Measurements from ENCODE around the gene PYGM. TPM values are rescaled to one million over a fixed set of nuclear protein-coding genes. Genes with fewer than 3 reads are reported as not detected.

Gene PYGM
- total and polyA plus RNA-seq, 2 donors = 1.0 to 3.5 TPM

- Histone ChIP-seq H3K27me3 (ENCODE audit: control insufficient read depth in 2 of 2, insufficient read depth in 1 of 2, low read length in 1 of 2) (no peaks in the 10 kb centered on the region), H3K27ac (ENCODE audit: low read depth in 1 of 2, low read length in 1 of 2) (no peak overlapping the region), H3K9me3 (ENCODE audit: control insufficient read depth in 2 of 2, insufficient read depth in 1 of 2, low read length in 1 of 2) (peaks cover 0 to 4% of the 10 kb centered on the region in 2 donors), H3K36me3 (ENCODE audit: control insufficient read depth in 2 of 2, insufficient read depth in 2 of 2, low read length in 1 of 2) (peaks cover 2 to 16% of the 10 kb centered on the region in 2 donors), H3K4me1 (ENCODE audit: control insufficient read depth in 2 of 2, insufficient read depth in 2 of 2, low read length in 2 of 2) (peaks cover 0 to 11% of the 10 kb centered on the region in 2 donors), H3K4me3 (ENCODE audit: low read length in 2 of 2) (no peak overlapping the region)
- 99% methylated on average over 9 of the region's 9 CpGs for WGBS
- DNase-seq (ENCODE audit: low read depth in 6 of 9, low spot score in 9 of 9) = no peak
Measured at GRCh38 chr11:64751580-64751979, 8.2 kb downstream of the PYGM start.

DNA sequence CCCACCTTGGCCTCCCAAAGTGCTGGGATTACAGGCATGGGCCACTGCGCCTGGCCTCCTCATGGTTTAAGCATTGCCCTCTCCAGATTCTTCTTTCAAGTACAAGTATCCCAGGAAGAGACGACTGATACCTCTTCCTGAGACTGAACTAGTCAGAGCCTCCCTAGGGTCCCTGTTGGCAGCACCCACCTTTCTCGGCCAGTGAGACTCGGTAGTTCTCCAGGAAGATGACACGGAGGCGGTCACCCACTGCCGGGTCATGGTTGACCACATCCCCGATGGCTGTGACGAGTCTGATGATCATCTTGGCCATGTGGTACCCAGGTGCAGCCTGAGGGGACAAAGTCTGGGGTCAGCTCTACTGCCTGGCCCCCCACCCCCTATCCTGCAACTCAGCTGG, 8.6 kb downstream of the PYGM start:
- Histone ChIP-seq H3K9me3 (ENCODE audit: control insufficient read depth in 2 of 2, insufficient read depth in 1 of 2, low read length in 1 of 2) (peaks cover 0 to 7% of the 10 kb centered on the region in 2 donors), H3K36me3 (ENCODE audit: control insufficient read depth in 2 of 2, insufficient read depth in 2 of 2, low read length in 1 of 2) (peaks cover 2 to 16% of the 10 kb centered on the region in 2 donors), H3K4me1 (ENCODE audit: control insufficient read depth in 2 of 2, insufficient read depth in 2 of 2, low read length in 2 of 2) (peaks cover 4 to 16% of the 10 kb centered on the region in 2 donors), H3K4me3 (ENCODE audit: low read length in 2 of 2) (no peak overlapping the region), H3K27me3 (ENCODE audit: control insufficient read depth in 2 of 2, insufficient read depth in 1 of 2, low read length in 1 of 2) (no peaks in the 10 kb centered on the region), H3K27ac (ENCODE audit: low read depth in 1 of 2, low read length in 1 of 2) (no peak overlapping the region)
- DNase-seq (ENCODE audit: low read depth in 6 of 9, low spot score in 9 of 9) = no peak
- 97% methylated on average over 9 of the region's 9 CpGs for WGBS

GRCh38 chr11:64750361-64751054, 9.3 kb downstream of the PYGM start:
- no peak overlapping the region for H3K4me3 ChIP-seq (ENCODE audit: low read length in 2 of 2)
- H3K9me3 ChIP-seq (ENCODE audit: control insufficient read depth in 2 of 2, insufficient read depth in 1 of 2, low read length in 1 of 2) = peaks cover 0 to 7% of the 10 kb centered on the region in 2 donors
- DNase-seq (ENCODE audit: low read depth in 6 of 9, low spot score in 9 of 9) = no peak
- peaks cover 5 to 22% of the 10 kb centered on the region in 2 donors for H3K4me1 ChIP-seq (ENCODE audit: control insufficient read depth in 2 of 2, insufficient read depth in 2 of 2, low read length in 2 of 2)
- peaks cover 2 to 16% of the 10 kb centered on the region in 2 donors for H3K36me3 ChIP-seq (ENCODE audit: control insufficient read depth in 2 of 2, insufficient read depth in 2 of 2, low read length in 1 of 2)
- H3K27me3 ChIP-seq (ENCODE audit: control insufficient read depth in 2 of 2, insufficient read depth in 1 of 2, low read length in 1 of 2) = no peaks in the 10 kb centered on the region
- 95% methylated on average over 13 of the region's 13 CpGs for WGBS
- no peak overlapping the region for H3K27ac ChIP-seq (ENCODE audit: low read depth in 1 of 2, low read length in 1 of 2)

- Histone ChIP-seq H3K9me3 (ENCODE audit: control insufficient read depth in 2 of 2, insufficient read depth in 1 of 2, low read length in 1 of 2) (peaks cover 0 to 7% of the 10 kb centered on the region in 2 donors), H3K4me3 (ENCODE audit: low read length in 2 of 2) (no peak overlapping the region), H3K27ac (ENCODE audit: low read depth in 1 of 2, low read length in 1 of 2) (no peak overlapping the region), H3K4me1 (ENCODE audit: control insufficient read depth in 2 of 2, insufficient read depth in 2 of 2, low read length in 2 of 2) (peaks cover 11 to 40% of the 10 kb centered on the region in 2 donors), H3K27me3 (ENCODE audit: control insufficient read depth in 2 of 2, insufficient read depth in 1 of 2, low read length in 1 of 2) (peaks cover 0 to 15% of the 10 kb centered on the region in 2 donors), H3K36me3 (ENCODE audit: control insufficient read depth in 2 of 2, insufficient read depth in 2 of 2, low read length in 1 of 2) (peaks cover 2 to 6% of the 10 kb centered on the region in 2 donors)
- 96% methylated on average over 15 of the region's 15 CpGs for WGBS
- no peak for DNase-seq (ENCODE audit: low read depth in 6 of 9, low spot score in 9 of 9)
Measured at GRCh38 chr11:64747961-64748665, 11.7 kb downstream of the PYGM start.

- Histone ChIP-seq H3K27ac (ENCODE audit: low read depth in 1 of 2, low read length in 1 of 2) (peak overlapping the region; percentile 71 to 96), H3K36me3 (ENCODE audit: control insufficient read depth in 2 of 2, insufficient read depth in 2 of 2, low read length in 1 of 2) (peaks cover 0 to 2% of the 10 kb centered on the region in 2 donors), H3K4me1 (ENCODE audit: control insufficient read depth in 2 of 2, insufficient read depth in 2 of 2, low read length in 2 of 2) (peaks cover 18 to 56% of the 10 kb centered on the region in 2 donors), H3K9me3 (ENCODE audit: control insufficient read depth in 2 of 2, insufficient read depth in 1 of 2, low read length in 1 of 2) (peaks cover 0 to 7% of the 10 kb centered on the region in 2 donors), H3K27me3 (ENCODE audit: control insufficient read depth in 2 of 2, insufficient read depth in 1 of 2, low read length in 1 of 2) (peaks cover 0 to 31% of the 10 kb centered on the region in 2 donors), H3K4me3 (ENCODE audit: low read length in 2 of 2) (no peak overlapping the region)
- 82% methylated on average over 10 of the region's 10 CpGs for WGBS
- no peak for DNase-seq (ENCODE audit: low read depth in 6 of 9, low spot score in 9 of 9)
Measured at GRCh38 chr11:64746486-64746885, 13.3 kb downstream of the PYGM start.

- Histone ChIP-seq H3K27ac (ENCODE audit: low read depth in 1 of 2, low read length in 1 of 2) (peak overlapping the region; percentile 96 to 98), H3K4me1 (ENCODE audit: control insufficient read depth in 2 of 2, insufficient read depth in 2 of 2, low read length in 2 of 2) (peaks cover 18 to 56% of the 10 kb centered on the region in 2 donors), H3K9me3 (ENCODE audit: control insufficient read depth in 2 of 2, insufficient read depth in 1 of 2, low read length in 1 of 2) (peaks cover 0 to 7% of the 10 kb centered on the region in 2 donors), H3K27me3 (ENCODE audit: control insufficient read depth in 2 of 2, insufficient read depth in 1 of 2, low read length in 1 of 2) (peaks cover 0 to 36% of the 10 kb centered on the region in 2 donors), H3K4me3 (ENCODE audit: low read length in 2 of 2) (peak overlapping the region; percentile 80 to 84), H3K36me3 (ENCODE audit: control insufficient read depth in 2 of 2, insufficient read depth in 2 of 2, low read length in 1 of 2) (peaks cover under 1 to 6% of the 10 kb centered on the region in 2 donors)
- under 1% methylated on average over 52 of the region's 52 CpGs for WGBS
- DNase-seq (ENCODE audit: low read depth in 6 of 9, low spot score in 9 of 9) = peak; percentile 70 to 95 (median 83)
Measured at GRCh38 chr11:64745521-64746328, 14.0 kb downstream of the PYGM start.

DNA sequence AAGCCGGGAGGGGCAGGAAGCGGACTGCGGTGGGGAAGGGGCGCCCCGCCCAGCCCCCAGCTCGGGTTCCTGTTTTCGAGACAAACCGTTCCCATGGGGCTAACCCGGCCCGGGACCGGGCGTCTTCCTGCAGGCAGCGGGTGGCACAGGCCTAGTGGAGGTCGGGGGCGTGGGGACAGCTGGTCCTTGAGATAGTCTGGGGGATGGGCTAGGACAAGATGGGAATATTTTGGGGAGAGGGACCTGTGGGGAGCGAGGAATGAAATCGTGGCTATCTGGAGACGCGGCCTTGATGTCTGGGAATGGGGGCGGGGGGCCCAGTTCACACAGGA, 14.6 kb downstream of the PYGM start:
- Histone ChIP-seq H3K9me3 (ENCODE audit: control insufficient read depth in 2 of 2, insufficient read depth in 1 of 2, low read length in 1 of 2) (peaks cover 0 to 7% of the 10 kb centered on the region in 2 donors), H3K4me3 (ENCODE audit: low read length in 2 of 2) (peak overlapping the region; percentile 80 to 84), H3K36me3 (ENCODE audit: control insufficient read depth in 2 of 2, insufficient read depth in 2 of 2, low read length in 1 of 2) (peaks cover 3 to 11% of the 10 kb centered on the region in 2 donors), H3K4me1 (ENCODE audit: control insufficient read depth in 2 of 2, insufficient read depth in 2 of 2, low read length in 2 of 2) (peaks cover 18 to 56% of the 10 kb centered on the region in 2 donors), H3K27me3 (ENCODE audit: control insufficient read depth in 2 of 2, insufficient read depth in 1 of 2, low read length in 1 of 2) (peaks cover 0 to 36% of the 10 kb centered on the region in 2 donors), H3K27ac (ENCODE audit: low read depth in 1 of 2, low read length in 1 of 2) (peak overlapping the region; percentile 96 to 98)
- under 1% methylated on average over 20 of the region's 20 CpGs for WGBS
- DNase-seq (ENCODE audit: low read depth in 6 of 9, low spot score in 9 of 9) = peak; percentile 43 to 92 (median 73)

GRCh38 chr11:64744544-64745188, 15.1 kb downstream of the PYGM start:
- WGBS = under 1% methylated on average over 88 of the region's 89 CpGs
- H3K4me1 ChIP-seq (ENCODE audit: control insufficient read depth in 2 of 2, insufficient read depth in 2 of 2, low read length in 2 of 2) = peaks cover 18 to 56% of the 10 kb centered on the region in 2 donors
- DNase-seq (ENCODE audit: low read depth in 6 of 9, low spot score in 9 of 9) = peak in 2 of 9 donors; percentile 23 to 31

More at GRCh38 chr11:64744544-64745188, 15.1 kb downstream of the PYGM start:
- peak overlapping the region; percentile 96 to 98 for H3K27ac ChIP-seq (ENCODE audit: low read depth in 1 of 2, low read length in 1 of 2)
- peaks cover 0 to 7% of the 10 kb centered on the region in 2 donors for H3K9me3 ChIP-seq (ENCODE audit: control insufficient read depth in 2 of 2, insufficient read depth in 1 of 2, low read length in 1 of 2)
- H3K27me3 ChIP-seq (ENCODE audit: control insufficient read depth in 2 of 2, insufficient read depth in 1 of 2, low read length in 1 of 2) = peaks cover 0 to 36% of the 10 kb centered on the region in 2 donors
- H3K4me3 ChIP-seq (ENCODE audit: low read length in 2 of 2) = peak overlapping the region; percentile 80 to 84
- peaks cover 7 to 16% of the 10 kb centered on the region in 2 donors for H3K36me3 ChIP-seq (ENCODE audit: control insufficient read depth in 2 of 2, insufficient read depth in 2 of 2, low read length in 1 of 2)
